PC-9 (cell line): Measurements from ENCODE around the gene PITHD1.
"Not testable (repeated sequence)": the region's sequence is repeated elsewhere in the genome, so short reads cannot be mapped to it uniquely, and the experiment has no call there.

ENCODE experiments used
- CTCF ChIP-seq: fragments of 200-600 bp; sonication (generic); conservative IDR thresholded peaks from 2 replicates; pipeline ENCODE4 v1.6.1; 2017; ENCODE audit warnings: mixed run types, antibody characterized with exemption, mild to moderate bottlenecking, moderate library complexity
- EZH2 ChIP-seq: fragments of 200-600 bp; sonication (generic); IDR thresholded peaks from 2 replicates; pipeline ENCODE4 v1.8.0; 2017; ENCODE audit warnings: antibody characterized with exemption, low read depth

- TF ChIP-seq CTCF, EZH2: not testable (repeated sequence)
Observed at GRCh38 chr1:23802809-23803342, 24.7 kb downstream of the PITHD1 start.
